Measurements from ENCODE around the gene ABI3. TPM values are rescaled to one million over a fixed set of nuclear protein-coding genes. Genes with fewer than 3 reads are reported as not detected.

Gene ABI3
- total and polyA plus RNA-seq, 9 of the 15 experiments (the other 6 are each of a cell fraction or from before 2014, with no cell fraction given) = not detected

GRCh38 chr17:49234509-49235080 is 24.1 kb downstream of the ABI3 start (continued):
- TF ChIP-seq ZNF512 (tag; IDR thresholded peaks at IDR 0.05) (no peak), E2F6 (IDR thresholded peaks at IDR 0.05; ENCODE audit: borderline replicate concordance in 1 of 2, extremely low read depth in 1 of 2, insufficient read depth in 1 of 2, insufficient read length in 1 of 2, low read depth in 1 of 2, low read length in 1 of 2, poor library complexity in 1 of 2, severe bottlenecking in 1 of 2) (no peak), ZNF507 (tag; conservative IDR thresholded peaks at IDR 0.05) (peak; percentile 50; the same call in 1 of the 2 replicates), DMBX1 (CRISPR knock-in tag; IDR thresholded peaks at IDR 0.05; ENCODE audit: borderline replicate concordance) (peak; percentile 35; the same call in 1 of the 2 replicates), NR4A1 (CRISPR knock-in tag; IDR thresholded peaks at IDR 0.05) (no peak), NR4A1 (tag; IDR thresholded peaks at IDR 0.05) (0 out of 2 replicates have a peak, but pooled peaks have one; percentile 53), GTF2A2 (tag; IDR thresholded peaks at IDR 0.05) (peak; percentile 18; the same call in 1 of the 2 replicates), HNRNPLL (IDR thresholded peaks at IDR 0.05; ENCODE audit: low read depth, low read length, poor library complexity, severe bottlenecking) (no peak), ELK1 (CRISPR knock-in tag; IDR thresholded peaks at IDR 0.05) (no peak), SMAD4 (CRISPR knock-in tag; conservative IDR thresholded peaks at IDR 0.05) (peak; percentile 56), ZNF224 (CRISPR knock-in tag; IDR thresholded peaks at IDR 0.05) (no peak), POLR2AphosphoS2 (IDR thresholded peaks at IDR 0.05; ENCODE audit: low read length) (no peak), CBX8 (IDR thresholded peaks at IDR 0.05; ENCODE audit: borderline replicate concordance, extremely low read depth, low read depth, low read length, poor library complexity, severe bottlenecking) (no peak)

Data from K562 (cell line).